H1 (cell line): Measurements from ENCODE around the gene F2RL2. TPM values are rescaled to one million over a fixed set of nuclear protein-coding genes. Genes with fewer than 3 reads are reported as not detected.

ENCODE experiments used
- CTCF ChIA-PET: fragments of 300-600 bp; sonication (Branson Sonifier 250); formaldehyde crosslinking; loops from one replicate; lab custom pipeline; 2021; ENCODE audit not compliant: partially characterized antibody; lab: Charles Lee
- POLR2A ChIA-PET: fragments of 300-600 bp; sonication (Branson Sonifier 250); formaldehyde crosslinking; loops from one replicate; lab custom pipeline; 2021; ENCODE audit warnings: inconsistent platforms; ENCODE audit not compliant: partially characterized antibody; lab: Charles Lee
- DNase-seq, 2 experiments: peaks; one replicate each; pipeline versions ENCODE4 v3.0.0 to v3.0.0-alpha.2; 2010 to 2022; ENCODE audit warnings: low spot score in 2 of 2, low read depth in 1 of 2, mixed read lengths in 1 of 2
- FAIRE-seq: peaks from 2 replicates; lab custom pipeline; 2011; peaks lifted over from hg19 to GRCh38; lab: Jason Lieb, UNC
- H2AFZ ChIP-seq: 2 replicates; pipeline ENCODE4 v1.8.1; 2012; ENCODE audit warnings: low read length, inconsistent platforms
- H2AK5ac ChIP-seq: 2 replicates; pipeline ENCODE4 v1.6.1; 2013; ENCODE audit warnings: low read depth, low read length
- H2BK120ac ChIP-seq: replicated peaks from 2 replicates; pipeline ENCODE3; 2013; ENCODE audit warnings: low read depth, low read length, inconsistent platforms
- H2BK12ac ChIP-seq: 2 replicates; pipeline ENCODE4 v1.6.1; 2013; ENCODE audit warnings: low read depth, low read length
- H2BK15ac ChIP-seq: 2 replicates; pipeline ENCODE4 v1.6.1; 2013; ENCODE audit warnings: low read length
- H2BK20ac ChIP-seq: 2 replicates; pipeline ENCODE4 v1.6.1; 2013; ENCODE audit warnings: low read length
- H2BK5ac ChIP-seq: 2 replicates; pipeline ENCODE4 v1.6.1; 2013; ENCODE audit warnings: low read depth, low read length
- H3K14ac ChIP-seq: 2 replicates; pipeline ENCODE4 v1.6.1; 2013; ENCODE audit warnings: inconsistent platforms; ENCODE audit not compliant: insufficient read length
- H3K18ac ChIP-seq: 2 replicates; pipeline ENCODE4 v1.6.1; 2013; ENCODE audit warnings: low read length; ENCODE audit errors: extremely low read depth
- H3K23ac ChIP-seq: 2 replicates; pipeline ENCODE4 v1.6.1; 2013; ENCODE audit warnings: inconsistent platforms; ENCODE audit not compliant: insufficient read length
- H3K23me2 ChIP-seq: 2 replicates; pipeline ENCODE4 v1.6.1; 2013; ENCODE audit warnings: low read depth, low read length
- H3K27ac ChIP-seq: 2 replicates; pipeline ENCODE4 v1.6.1; 2011; ENCODE audit warnings: low read depth, low read length, inconsistent platforms
- H3K27me3 ChIP-seq, 4 experiments: replicated peaks in 1 of 4; 1 replicate in 1 of 4; 2 replicates in 3 of 4; pipeline versions ENCODE4 v1.6.1 to v1.8.1; 2011 to 2013; ENCODE audit warnings: low read length in 3 of 4, mild to moderate bottlenecking in 3 of 4, inconsistent platforms in 2 of 4, mixed read lengths in 2 of 4, moderate library complexity in 1 of 4; ENCODE audit not compliant: control insufficient read depth in 3 of 4, insufficient read depth in 3 of 4; ENCODE audit errors: extremely low read depth in 1 of 4
- H3K36me3 ChIP-seq, 4 experiments: 2 replicates each; pipeline versions ENCODE4 v1.6.1 to v1.8.1; 2011 to 2013; ENCODE audit warnings: mild to moderate bottlenecking in 4 of 4, low read length in 3 of 4, moderate library complexity in 2 of 4, control low read depth in 1 of 4, inconsistent platforms in 1 of 4; ENCODE audit not compliant: insufficient read depth in 4 of 4, control insufficient read depth in 2 of 4
- H3K4ac ChIP-seq: replicated peaks from 2 replicates; pipeline ENCODE3; 2013; ENCODE audit warnings: low read length, low read depth, mixed read lengths, inconsistent platforms; ENCODE audit not compliant: insufficient read length
- H3K4me1 ChIP-seq, 4 experiments: replicated peaks in 1 of 4; 1 replicate in 1 of 4; 2 replicates in 3 of 4; pipeline versions ENCODE4 v1.6.1 to v1.8.1; 2011 to 2013; ENCODE audit warnings: low read length in 3 of 4, inconsistent platforms in 2 of 4, mixed read lengths in 1 of 4; ENCODE audit not compliant: insufficient read depth in 4 of 4, control insufficient read depth in 3 of 4
- H3K4me2 ChIP-seq, 2 experiments: 2 replicates each; pipeline versions ENCODE4 v1.6.1 to v1.8.1; 2011 to 2013; ENCODE audit warnings: low read depth in 2 of 2, low read length in 2 of 2, control low read depth in 1 of 2, inconsistent platforms in 1 of 2, mild to moderate bottlenecking in 1 of 2; ENCODE audit not compliant: insufficient read depth in 1 of 2
- H3K4me3 ChIP-seq, 4 experiments: fragments of 200-600, 300-600 bp in 1 of 4; sonication (generic), shearing (Covaris generic), sonication (Bioruptor Twin) in 1 of 4; 2 replicates each; pipeline versions ENCODE4 v1.5.1 to v1.8.1; 2011 to 2016; ENCODE audit warnings: low read length in 4 of 4, low read depth in 3 of 4, control low read depth in 2 of 4, inconsistent platforms in 2 of 4, mild to moderate bottlenecking in 2 of 4, mixed read lengths in 1 of 4, moderate library complexity in 1 of 4; ENCODE audit not compliant: insufficient read depth in 2 of 4; ENCODE audit errors: extremely low read depth in 1 of 4
- H3K56ac ChIP-seq: replicated peaks from 2 replicates; pipeline ENCODE3; 2013; ENCODE audit warnings: low read depth, mild to moderate bottlenecking, mixed read lengths, low read length, inconsistent platforms; ENCODE audit not compliant: insufficient read length
- H3K79me1 ChIP-seq: 2 replicates; pipeline ENCODE4 v1.6.1; 2013; ENCODE audit warnings: low read depth, low read length, control low read depth
- H3K79me2 ChIP-seq, 2 experiments: 2 replicates each; pipeline versions ENCODE4 v1.6.1 to v1.8.1; 2012 to 2013; ENCODE audit warnings: low read length in 2 of 2, mild to moderate bottlenecking in 2 of 2, inconsistent platforms in 1 of 2; ENCODE audit not compliant: insufficient read depth in 2 of 2, control insufficient read depth in 1 of 2
- H3K9ac ChIP-seq, 4 experiments: replicated peaks in 1 of 4; 1 replicate in 1 of 4; 2 replicates in 3 of 4; pipeline versions ENCODE4 v1.6.1 to v1.8.1; 2011 to 2013; ENCODE audit warnings: low read depth in 3 of 4, low read length in 3 of 4, control low read depth in 2 of 4, mild to moderate bottlenecking in 2 of 4, moderate library complexity in 2 of 4, inconsistent platforms in 1 of 4; ENCODE audit errors: extremely low read depth in 1 of 4
- H3K9me3 ChIP-seq, 2 experiments: 2 replicates each; pipeline versions ENCODE4 v1.6.1 to v1.8.1; 2012 to 2013; ENCODE audit warnings: mild to moderate bottlenecking in 2 of 2, moderate library complexity in 2 of 2, control low read depth in 1 of 2, inconsistent platforms in 1 of 2, low read depth in 1 of 2, low read length in 1 of 2, mixed read lengths in 1 of 2; ENCODE audit not compliant: insufficient read depth in 2 of 2
- H4K20me1 ChIP-seq, 2 experiments: replicated peaks in 1 of 2; 2 replicates each; pipeline versions ENCODE3 to v1.8.1; 2011 to 2013; ENCODE audit warnings: inconsistent platforms in 2 of 2, low read length in 2 of 2, mild to moderate bottlenecking in 1 of 2; ENCODE audit not compliant: insufficient read depth in 2 of 2, control insufficient read depth in 1 of 2
- H4K5ac ChIP-seq: 2 replicates; pipeline ENCODE4 v1.6.1; 2013; ENCODE audit warnings: low read length, low read depth, mixed read lengths, inconsistent platforms; ENCODE audit not compliant: insufficient read length
- H4K8ac ChIP-seq: 2 replicates; pipeline ENCODE4 v1.8.0; 2013; ENCODE audit warnings: mild to moderate bottlenecking, moderate library complexity, low read length, inconsistent platforms; ENCODE audit not compliant: insufficient read depth; ENCODE audit errors: extremely low read depth
- H4K91ac ChIP-seq: replicated peaks from 2 replicates; pipeline ENCODE3; 2013; ENCODE audit warnings: low read length, mixed read lengths, inconsistent platforms; ENCODE audit not compliant: insufficient read length
- BRCA1 ChIP-seq: IDR thresholded peaks from 2 replicates; pipeline ENCODE4 v1.6.1; 2012; ENCODE audit warnings: low read depth, low read length, improper control_type of control experiment
- CBX8 ChIP-seq: fragments of 300-800, 300-1000 bp; sonication (generic); IDR thresholded peaks from 2 replicates; pipeline ENCODE4 v1.7.1; 2016; ENCODE audit warnings: low read depth, low read length, borderline replicate concordance
- EGR1 ChIP-seq: IDR thresholded peaks from 2 replicates; pipeline ENCODE4 v1.6.1; 2011; ENCODE audit warnings: low read depth, low read length, borderline replicate concordance
- GABPA ChIP-seq: IDR thresholded peaks from 2 replicates; pipeline ENCODE4 v1.6.1; 2011; ENCODE audit warnings: mild to moderate bottlenecking, low read length, moderate library complexity, borderline replicate concordance; ENCODE audit not compliant: insufficient read depth
- GTF2F1 ChIP-seq: IDR thresholded peaks from 2 replicates; pipeline ENCODE4 v1.6.1; 2012; ENCODE audit warnings: low read depth, low read length, improper control_type of control experiment, borderline replicate concordance
- HDAC6 ChIP-seq: IDR thresholded peaks from one replicate; pipeline ENCODE4 v1.7.1; 2012; ENCODE audit warnings: low read depth, mild to moderate bottlenecking, inconsistent platforms, low read length, moderate library complexity
- POLR2A ChIP-seq, 2 experiments: IDR thresholded peaks; 1 replicate in 1 of 2; 2 replicates in 1 of 2; pipeline ENCODE4 v1.6.1; 2011; ENCODE audit warnings: low read depth in 2 of 2, low read length in 2 of 2, mild to moderate bottlenecking in 2 of 2; ENCODE audit errors: control extremely low read depth in 1 of 2
- POLR2AphosphoS5 ChIP-seq: IDR thresholded peaks from 2 replicates; pipeline ENCODE4 v1.6.1; 2011; ENCODE audit warnings: low read depth, low read length
- RFX5 ChIP-seq: IDR thresholded peaks from 2 replicates; pipeline ENCODE4 v1.6.1; 2011; ENCODE audit warnings: low read depth, low read length, improper control_type of control experiment, borderline replicate concordance
- ZNF274 ChIP-seq: IDR thresholded peaks from 2 replicates; pipeline ENCODE4 v1.7.0; 2012; ENCODE audit warnings: low read length, borderline replicate concordance; ENCODE audit errors: extremely low read depth
- WGBS, 2 experiments: shearing (Covaris generic) in 1 of 2; methylation state at CpG; one replicate each; pipeline versions ENCODE4 v1.1.6 to v1.1.7; 2013 to 2015; ENCODE audit warnings: low lambda C conversion rate in 2 of 2, mixed read lengths in 2 of 2, inconsistent platforms in 1 of 2, low coverage in 1 of 2, missing lambda C conversion rate in 1 of 2; ENCODE audit not compliant: insufficient replicate concordance in 2 of 2, insufficient coverage in 1 of 2, insufficient read length in 1 of 2; ENCODE audit errors: extremely low coverage in 1 of 2, missing lambda C conversion rate in 1 of 2; 5-methylcytosine and 5-hydroxymethylcytosine counted together
- polyA plus RNA-seq, 7 experiments: library from polyadenylated mRNA; depleted of rRNA in 3 of 7; stranded (reverse) in 5 of 7; unstranded in 2 of 7; fragments of >200 nt in 5 of 7; fragments of 200-250 nt in 2 of 7; gene quantifications; 1 replicate in 5 of 7; 2 replicates in 1 of 7; 4 replicates in 1 of 7; pipeline versions ENCODE4 v1.2.1 to v1.2.3, GENCODE V29; 2011 to 2013; ENCODE audit warnings: missing spikeins in 2 of 7, mixed read lengths in 2 of 7
- total RNA-seq: library from RNA; stranded (reverse); fragmentation: NEBNext Ultra II Directional; extraction: Animal tissue kit (Norgen Biotek cat#: 25700); gene quantifications from 2 replicates; pipeline ENCODE4 v1.2.1, GENCODE V29; 2021

Gene F2RL2
- total and polyA plus RNA-seq, 2 of the 8 experiments (the other 6 are each of a cell fraction or from before 2014, with no cell fraction given), result 0.03 to 0.07 TPM

DNA sequence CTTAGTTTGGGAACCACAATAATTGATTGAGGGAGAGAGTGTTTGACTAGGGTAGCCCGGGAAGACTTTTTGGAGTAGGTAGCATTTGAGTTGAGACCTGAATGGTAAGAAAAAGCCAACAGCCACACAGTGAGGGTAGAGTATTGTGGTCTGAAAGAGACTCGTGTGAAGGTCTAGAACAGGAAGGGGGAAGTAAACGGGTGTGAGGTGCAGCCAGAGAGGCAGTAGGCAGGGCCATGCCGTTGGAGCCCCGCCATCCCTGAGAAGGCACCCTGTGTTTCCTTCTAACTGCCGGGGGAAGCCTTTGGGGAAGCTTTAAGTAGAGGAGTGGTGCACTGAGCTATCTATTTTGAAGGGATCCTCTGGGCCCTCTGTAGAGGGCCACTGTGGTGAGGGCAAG lies 3.5 kb upstream of the F2RL2 start:
- Histone ChIP-seq H2BK12ac (no peak overlapping the region), H3K23ac (no peak overlapping the region), H3K27me3 (no peaks in the 10 kb centered on the region), H3K4me2 (no peak overlapping the region), H3K9me3 (no peaks in the 10 kb centered on the region), H2BK5ac (no peak overlapping the region), H3K4me1 (peaks cover 0 to 7% (median 4%) of the 10 kb centered on the region in 4 experiments; a peak in 3 of 7 replicates), H3K36me3 (no peaks in the 10 kb centered on the region), H3K4ac (no peak overlapping the region), H2BK15ac (no peak overlapping the region), H4K8ac (no peak overlapping the region), H2AFZ (no peak overlapping the region), H2BK120ac (no peak overlapping the region), H3K23me2 (no peaks in the 10 kb centered on the region), H3K9ac (no peak overlapping the region), H3K27ac (no peak overlapping the region), H4K20me1 (no peaks in the 10 kb centered on the region), H2AK5ac (no peak overlapping the region), H4K91ac (no peak overlapping the region), H3K56ac (no peak overlapping the region), H3K14ac (no peak overlapping the region), H3K4me3 (no peak overlapping the region), H2BK20ac (no peak overlapping the region), H3K79me1 (no peaks in the 10 kb centered on the region), H4K5ac (no peak overlapping the region), H3K79me2 (no peaks in the 10 kb centered on the region), H3K18ac (no peak overlapping the region)
- no peak for DNase-seq
- TF ChIP-seq RFX5 (no peak), GTF2F1 (no peak), EGR1 (no peak), BRCA1 (no peak), ZNF274 (no peak), CBX8 (no peak), HDAC6 (no peak), GABPA (no peak), POLR2AphosphoS5 (no peak), POLR2A (IDR thresholded peaks at IDR 0.05; ENCODE audit: control extremely low read depth in 1 of 2, low read depth in 2 of 2, low read length in 2 of 2) (no peak)
- no peak for FAIRE-seq
- CTCF ChIA-PET, result interaction anchor here (0.7 to 2.6 kb wide), 4 partner anchors 9 to 121 kb away, joined by 3 to 16 read pairs (median 5); no protein-coding TSS in a partner anchor
- POLR2A ChIA-PET, result no interaction called here
- 92% methylated on average over 6 of the region's 6 CpGs; no CpG with 5 or more reads in 1 of the 2 experiments for WGBS, 2 experiments
